Measurements from ENCODE around the gene SF3A1. TPM values are rescaled to one million over a fixed set of nuclear protein-coding genes. Genes with fewer than 3 reads are reported as not detected.

The SF3A1 gene
- total RNA-seq, 1 experiment from 2014 or later: 230 TPM

- CTCF ChIA-PET: no interaction called here
- H3K4me1 ChIP-seq (ENCODE audit: control insufficient read depth in 1 of 2, insufficient read depth in 2 of 2, low read length in 2 of 2): no peaks in the 10 kb centered on the region
- H3K79me2 ChIP-seq (ENCODE audit: insufficient read depth, low read length): no peaks in the 10 kb centered on the region
- H3K9me3 ChIP-seq (ENCODE audit: control insufficient read depth in 1 of 2, insufficient read depth in 1 of 2, low read depth in 1 of 2, low read length in 2 of 2): no peaks in the 10 kb centered on the region
- TF ChIP-seq JUND (IDR thresholded peaks at IDR 0.05) (no peak), EZH2phosphoT487 (IDR thresholded peaks at IDR 0.05; ENCODE audit: borderline replicate concordance) (no peak), YY1 (IDR thresholded peaks at IDR 0.05; ENCODE audit: extremely low read depth, insufficient replicate concordance, low read depth, low read length) (no peak)
- H3K9ac ChIP-seq (ENCODE audit: low read length): no peak overlapping the region
- intact Hi-C loops (cut with micrococcal nuclease): no loop called here
- no peak overlapping the region for H3K4me3 ChIP-seq (replicated peaks in 1 of 2; ENCODE audit: low read depth in 1 of 2, low read length in 2 of 2)
- H3K36me3 ChIP-seq (ENCODE audit: control insufficient read depth in 1 of 2, insufficient read depth in 2 of 2, low read length in 2 of 2): no peaks in the 10 kb centered on the region
- DNase-seq (ENCODE audit: low read depth, low spot score) (no peak), ATAC-seq (no peak)
- RAD21 ChIA-PET (ENCODE audit: low non-redundant PET in 1 of 2, low total read pairs in 2 of 2, uncharacterized antibody in 2 of 2, unreplicated experiment in 2 of 2): no interaction called here
- no peaks in the 10 kb centered on the region for H4K20me1 ChIP-seq (ENCODE audit: insufficient read depth)
- no peaks in the 10 kb centered on the region for H3K27me3 ChIP-seq (ENCODE audit: insufficient read depth, low read length)
- no peaks in the 10 kb centered on the region for H3K9me2 ChIP-seq (ENCODE audit: insufficient read depth)
- H3K4me2 ChIP-seq (ENCODE audit: low read length): no peak overlapping the region
- H3K27ac ChIP-seq (ENCODE audit: low read depth, low read length): no peak overlapping the region
- POLR2A ChIA-PET: no interaction called here
- no TSS peak for BruUV-seq (replicated peaks)
- no peak overlapping the region for H2AFZ ChIP-seq (ENCODE audit: low read depth, low read length, poor library complexity, severe bottlenecking)
These were observed 14.6 kb upstream of the SF3A1 start for GRCh38 chr22:30371321-30371720.

- ATAC-seq (no peak), DNase-seq (ENCODE audit: low read depth, low spot score) (no peak)
- Histone ChIP-seq H2AFZ (ENCODE audit: low read depth, low read length, poor library complexity, severe bottlenecking) (no peak overlapping the region), H3K79me2 (ENCODE audit: insufficient read depth, low read length) (no peaks in the 10 kb centered on the region), H3K9me3 (ENCODE audit: control insufficient read depth in 1 of 2, insufficient read depth in 1 of 2, low read depth in 1 of 2, low read length in 2 of 2) (no peaks in the 10 kb centered on the region), H4K20me1 (ENCODE audit: insufficient read depth) (no peaks in the 10 kb centered on the region), H3K36me3 (ENCODE audit: control insufficient read depth in 1 of 2, insufficient read depth in 2 of 2, low read length in 2 of 2) (no peaks in the 10 kb centered on the region), H3K4me1 (ENCODE audit: control insufficient read depth in 1 of 2, insufficient read depth in 2 of 2, low read length in 2 of 2) (no peaks in the 10 kb centered on the region), H3K9me2 (ENCODE audit: insufficient read depth) (no peaks in the 10 kb centered on the region), H3K27me3 (ENCODE audit: insufficient read depth, low read length) (no peaks in the 10 kb centered on the region), H3K9ac (ENCODE audit: low read length) (no peak overlapping the region), H3K4me3 (replicated peaks in 1 of 2; ENCODE audit: low read depth in 1 of 2, low read length in 2 of 2) (no peak overlapping the region), H3K4me2 (ENCODE audit: low read length) (no peak overlapping the region), H3K27ac (ENCODE audit: low read depth, low read length) (no peak overlapping the region)
- ChIA-PET POLR2A (no interaction called here), RAD21 (ENCODE audit: low non-redundant PET in 1 of 2, low total read pairs in 2 of 2, uncharacterized antibody in 2 of 2, unreplicated experiment in 2 of 2) (no interaction called here), CTCF (no interaction called here)
- intact Hi-C loops (cut with micrococcal nuclease): no loop called here
- no peak for TF ChIP-seq RAD21 (IDR thresholded peaks at IDR 0.05; ENCODE audit: low read depth)
- BruUV-seq (replicated peaks): no TSS peak
These were observed 14.0 kb upstream of the SF3A1 start for GRCh38 chr22:30370641-30371230.
